Mucosa of stomach (tissue), 1 donor: Measurements from ENCODE around the gene RANBP17.

Source experiments
- H3K27me3 ChIP-seq: one replicate; pipeline ENCODE4 v1.7.0; 2013; ENCODE audit warnings: mild to moderate bottlenecking, low read length; ENCODE audit not compliant: control insufficient read depth, insufficient read depth
- H3K36me3 ChIP-seq: one replicate; pipeline ENCODE4 v1.7.0; 2013; ENCODE audit warnings: low read length; ENCODE audit not compliant: control insufficient read depth, insufficient read depth
- H3K4me1 ChIP-seq: one replicate; pipeline ENCODE4 v1.7.0; 2013; ENCODE audit warnings: mild to moderate bottlenecking, low read length; ENCODE audit not compliant: control insufficient read depth, insufficient read depth
- H3K4me3 ChIP-seq: one replicate; pipeline ENCODE4 v1.7.0; 2013; ENCODE audit warnings: low read length
- H3K9ac ChIP-seq: one replicate; pipeline ENCODE4 v1.7.0; 2013; ENCODE audit warnings: mild to moderate bottlenecking, low read length, moderate library complexity
- H3K9me3 ChIP-seq: one replicate; pipeline ENCODE4 v1.7.0; 2013; ENCODE audit warnings: mild to moderate bottlenecking, low read length, moderate library complexity; ENCODE audit not compliant: control insufficient read depth
- donor health status: Pancreatic carcinoma.

The RANBP17 gene

DNA sequence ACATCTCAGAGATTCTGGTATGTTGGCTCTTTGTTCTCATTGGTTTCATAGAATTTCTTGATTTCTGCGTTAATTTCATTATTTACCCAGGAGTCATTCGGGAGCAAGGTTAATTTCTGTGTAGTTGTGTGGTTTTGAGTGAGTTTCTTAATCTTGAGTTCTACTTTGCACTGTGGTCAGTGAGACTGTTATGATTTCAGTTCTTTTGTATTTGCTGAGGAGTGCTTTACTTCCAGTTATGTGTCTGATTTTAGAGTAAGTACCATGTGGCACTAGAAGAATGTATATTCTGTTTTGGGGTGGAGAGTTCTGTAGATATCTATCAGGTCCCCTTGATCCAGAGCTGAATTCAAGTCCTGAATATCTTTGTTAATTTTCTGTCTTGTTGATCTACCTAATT, 12.2 kb downstream of the RANBP17 start:
- Histone ChIP-seq H3K9me3 (no peaks in the 10 kb centered on the region), H3K4me3 (no peak overlapping the region), H3K36me3 (no peaks in the 10 kb centered on the region), H3K9ac (no peak overlapping the region), H3K27me3 (no peaks in the 10 kb centered on the region), H3K4me1 (no peaks in the 10 kb centered on the region)

DNA sequence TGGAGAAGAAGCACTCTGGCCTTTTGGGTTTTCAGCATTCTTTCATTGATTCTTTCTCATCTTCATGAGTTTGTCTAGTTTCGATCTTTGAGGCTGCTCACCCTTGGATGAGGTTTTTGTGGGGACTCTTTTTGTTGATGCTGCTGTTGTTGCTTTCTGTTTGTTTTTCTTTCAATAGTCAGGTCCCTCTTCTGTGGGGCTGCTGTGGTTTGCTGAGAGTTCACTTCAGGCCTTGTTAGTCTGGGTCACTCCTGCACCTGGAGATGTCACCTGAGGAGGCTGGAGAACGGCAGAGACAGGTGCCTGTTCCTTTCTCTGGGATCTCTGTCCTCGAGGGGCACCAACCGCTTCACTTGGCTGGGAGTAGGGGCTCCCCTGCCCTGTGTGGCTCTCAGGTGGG, 14.0 kb downstream of the RANBP17 start:
- no peaks in the 10 kb centered on the region for H3K9me3 ChIP-seq
- no peak overlapping the region for H3K9ac ChIP-seq
- H3K4me1 ChIP-seq = no peaks in the 10 kb centered on the region
- H3K27me3 ChIP-seq = no peaks in the 10 kb centered on the region
- no peak overlapping the region for H3K4me3 ChIP-seq
- H3K36me3 ChIP-seq = no peaks in the 10 kb centered on the region

DNA sequence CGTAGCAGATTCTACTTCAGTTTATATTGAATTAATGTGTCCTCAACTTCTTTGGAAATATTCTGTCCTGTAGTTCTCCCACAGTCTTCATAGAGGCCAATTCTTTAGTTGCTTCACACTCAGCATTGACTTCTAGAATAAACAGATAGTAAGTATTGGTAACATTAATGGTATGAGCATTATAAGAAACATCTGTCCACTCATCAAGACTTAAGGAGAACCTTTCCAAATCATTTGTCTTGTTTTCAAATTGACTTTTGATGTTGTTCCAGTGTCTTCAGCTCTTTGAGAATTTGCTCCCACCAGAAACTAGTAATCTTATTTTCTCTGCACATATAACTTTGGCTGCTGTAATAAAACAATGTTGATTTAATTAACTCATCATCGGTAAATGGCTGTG, 18.3 kb downstream of the RANBP17 start:
- Histone ChIP-seq H3K9me3 (no peaks in the 10 kb centered on the region), H3K36me3 (no peaks in the 10 kb centered on the region), H3K4me1 (no peaks in the 10 kb centered on the region), H3K4me3 (no peak overlapping the region), H3K9ac (no peak overlapping the region), H3K27me3 (no peaks in the 10 kb centered on the region)

DNA sequence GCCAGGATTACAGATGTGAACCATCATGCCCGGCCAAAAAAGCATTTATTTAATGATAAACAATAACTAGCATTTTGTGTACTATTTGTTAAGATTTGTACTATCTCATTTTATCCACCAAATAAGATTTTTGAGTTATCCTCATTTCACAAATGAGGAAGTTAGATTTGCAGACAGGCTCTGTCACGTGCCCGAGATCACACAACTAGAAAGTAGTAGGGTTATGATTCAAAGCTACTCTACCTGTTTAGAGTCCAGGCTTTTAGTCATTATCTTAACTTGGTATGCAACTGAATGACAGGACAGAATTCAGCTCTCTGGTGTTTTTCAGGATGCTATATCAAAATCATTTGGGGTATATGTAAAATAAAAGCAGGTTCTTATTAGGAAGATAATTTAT, 20.5 kb downstream of the RANBP17 start:
- no peak overlapping the region for H3K9ac ChIP-seq
- H3K9me3 ChIP-seq = no peaks in the 10 kb centered on the region
- no peaks in the 10 kb centered on the region for H3K27me3 ChIP-seq
- H3K4me1 ChIP-seq = no peaks in the 10 kb centered on the region
- no peak overlapping the region for H3K4me3 ChIP-seq
- no peaks in the 10 kb centered on the region for H3K36me3 ChIP-seq

DNA sequence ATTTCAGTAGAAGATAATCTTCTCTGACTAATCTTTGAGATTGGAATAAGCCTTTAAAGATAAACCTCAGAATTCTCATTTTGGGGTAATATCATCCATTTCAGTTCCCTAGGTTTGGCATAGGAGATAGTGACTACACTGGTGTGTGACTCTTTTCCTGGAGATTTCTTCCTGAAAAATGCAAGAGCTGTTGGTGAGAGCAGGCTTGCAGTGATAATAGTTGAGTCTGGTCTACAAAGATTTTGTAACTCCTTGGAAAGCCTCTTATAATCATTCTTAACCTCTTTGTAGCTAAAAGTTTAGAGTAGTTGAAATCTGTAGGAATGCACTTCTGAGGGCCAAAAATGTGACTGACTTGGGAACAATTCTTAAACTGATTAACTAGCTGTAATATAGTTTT, 23.4 kb downstream of the RANBP17 start:
- no peaks in the 10 kb centered on the region for H3K27me3 ChIP-seq
- no peak overlapping the region for H3K4me3 ChIP-seq
- no peaks in the 10 kb centered on the region for H3K36me3 ChIP-seq
- no peaks in the 10 kb centered on the region for H3K4me1 ChIP-seq
- H3K9me3 ChIP-seq = no peaks in the 10 kb centered on the region
- H3K9ac ChIP-seq = no peak overlapping the region

DNA sequence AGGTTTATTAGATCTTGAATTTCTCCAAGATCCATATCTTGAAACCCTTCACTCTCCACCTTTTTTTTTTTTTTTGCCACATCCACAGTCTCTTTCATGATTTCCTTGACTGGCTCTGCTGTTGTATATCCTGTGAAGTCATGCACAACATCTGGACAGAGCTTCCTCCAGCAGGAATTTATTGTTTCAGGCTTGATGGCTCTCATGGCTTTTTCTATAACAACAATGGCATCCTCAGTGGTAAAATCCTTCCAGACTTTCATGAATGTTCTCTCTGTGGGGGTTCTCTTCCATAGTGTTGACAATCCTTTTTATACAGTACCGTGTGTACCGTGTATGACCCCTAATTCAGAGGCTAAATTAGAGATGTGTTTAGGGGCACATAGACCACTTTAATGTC, 24.0 kb downstream of the RANBP17 start:
- H3K4me3 ChIP-seq = no peak overlapping the region
- no peaks in the 10 kb centered on the region for H3K36me3 ChIP-seq
- no peak overlapping the region for H3K9ac ChIP-seq

DNA sequence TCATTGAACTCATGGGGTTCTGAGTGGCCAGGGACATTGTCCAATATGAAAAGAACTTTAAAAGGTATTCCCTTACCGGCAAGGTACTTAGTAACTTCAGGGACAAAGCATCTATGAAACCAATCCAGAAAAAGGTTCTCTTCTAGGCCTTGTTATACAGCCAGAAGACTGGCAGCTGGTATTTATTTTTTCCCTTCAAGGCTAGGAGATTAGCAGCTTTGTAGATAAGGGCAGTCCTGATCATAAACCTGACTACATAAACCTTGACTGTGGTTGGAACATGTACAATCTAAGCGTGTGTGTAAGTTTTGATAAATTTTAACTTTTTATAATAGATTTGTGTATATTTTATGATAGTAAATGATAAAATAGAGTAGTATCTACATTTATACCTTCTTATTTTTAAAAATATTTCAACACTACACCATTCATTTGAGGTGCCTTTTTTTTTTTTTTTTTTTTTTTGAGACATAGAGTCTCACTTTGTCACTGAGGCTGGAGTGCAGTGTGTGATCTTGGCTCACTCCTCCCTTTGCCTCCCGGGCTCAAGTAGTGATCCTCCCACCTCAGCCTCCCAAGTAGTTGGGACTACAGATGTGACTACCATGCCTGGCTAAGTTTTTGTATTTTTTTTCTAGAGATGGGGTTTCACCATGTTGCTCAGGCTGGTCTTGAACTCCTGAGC, 24.5 kb downstream of the RANBP17 start:
- Histone ChIP-seq H3K4me1 (no peaks in the 10 kb centered on the region), H3K27me3 (no peaks in the 10 kb centered on the region), H3K9ac (no peak overlapping the region), H3K36me3 (no peaks in the 10 kb centered on the region), H3K4me3 (no peak overlapping the region), H3K9me3 (no peaks in the 10 kb centered on the region)

More for the DNA sequence above, 24.0 kb downstream of the RANBP17 start:
- H3K9me3 ChIP-seq = no peaks in the 10 kb centered on the region
- H3K4me1 ChIP-seq = no peaks in the 10 kb centered on the region
- H3K27me3 ChIP-seq = no peaks in the 10 kb centered on the region

DNA sequence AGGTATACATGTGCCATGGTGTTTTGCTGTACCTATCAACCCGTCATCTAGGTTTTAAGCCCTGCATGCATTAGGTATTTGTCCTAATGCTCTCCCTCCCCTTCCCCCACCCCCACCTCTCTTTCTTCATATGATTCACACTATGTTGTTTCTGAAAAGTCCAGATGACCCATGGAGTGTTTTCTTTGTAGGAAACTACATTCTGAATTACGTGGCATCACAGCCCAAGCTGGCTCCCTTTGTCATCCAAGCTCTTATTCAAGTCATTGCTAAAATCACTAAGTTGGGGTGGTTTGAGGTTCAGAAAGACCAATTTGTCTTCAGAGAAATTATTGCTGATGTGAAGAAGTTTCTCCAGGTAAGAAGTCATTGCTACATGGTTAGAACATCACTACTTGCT, 30.4 kb downstream of the RANBP17 start:
- Histone ChIP-seq H3K36me3 (no peaks in the 10 kb centered on the region), H3K9me3 (no peaks in the 10 kb centered on the region)

DNA sequence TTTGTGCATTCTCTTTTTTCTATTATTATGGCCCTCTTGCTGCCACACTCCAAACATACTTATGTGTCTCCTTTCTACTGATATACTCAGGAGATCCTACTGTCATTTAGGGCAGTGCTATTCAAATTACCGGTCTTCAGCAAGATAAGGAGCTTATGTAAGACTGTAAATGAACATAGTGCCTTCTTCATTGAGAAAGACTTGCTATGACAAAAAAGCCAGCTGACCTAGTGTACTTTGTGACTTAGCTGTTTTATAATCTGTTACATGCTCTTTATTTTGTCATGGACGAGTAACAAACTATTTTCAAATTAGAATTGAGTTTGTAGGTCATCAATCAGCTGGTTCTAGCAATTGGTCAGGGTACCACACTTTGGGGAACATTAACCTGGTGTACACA, 32.8 kb downstream of the RANBP17 start:
- no peak overlapping the region for H3K9ac ChIP-seq
- no peaks in the 10 kb centered on the region for H3K9me3 ChIP-seq
- no peaks in the 10 kb centered on the region for H3K27me3 ChIP-seq
- H3K36me3 ChIP-seq = no peaks in the 10 kb centered on the region
- H3K4me1 ChIP-seq = no peaks in the 10 kb centered on the region
- no peak overlapping the region for H3K4me3 ChIP-seq

More for the DNA sequence above, 30.4 kb downstream of the RANBP17 start:
- H3K27me3 ChIP-seq = no peaks in the 10 kb centered on the region
- no peak overlapping the region for H3K4me3 ChIP-seq
- no peak overlapping the region for H3K9ac ChIP-seq
- no peaks in the 10 kb centered on the region for H3K4me1 ChIP-seq

DNA sequence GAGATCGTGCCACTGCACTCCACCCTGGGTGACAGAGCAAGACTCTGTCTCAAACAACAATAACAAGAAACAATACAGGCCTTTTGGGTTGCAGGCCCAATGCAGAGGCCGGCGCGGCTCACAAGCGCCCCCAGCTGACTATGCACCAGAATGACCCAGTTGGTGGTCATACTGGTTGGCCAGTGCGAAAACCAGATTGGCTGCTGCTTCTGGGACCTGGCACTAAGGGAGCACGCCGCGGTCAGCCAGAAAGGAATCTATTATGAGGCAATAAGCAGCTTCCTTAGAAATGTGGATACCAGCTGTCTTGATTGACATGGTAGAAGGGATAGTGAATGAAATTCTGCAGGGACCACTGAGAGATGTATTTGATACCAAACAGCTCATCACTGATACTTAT, 35.0 kb downstream of the RANBP17 start:
- Histone ChIP-seq H3K27me3 (no peaks in the 10 kb centered on the region), H3K4me1 (no peaks in the 10 kb centered on the region), H3K9ac (no peak overlapping the region), H3K9me3 (no peaks in the 10 kb centered on the region), H3K4me3 (no peak overlapping the region), H3K36me3 (no peaks in the 10 kb centered on the region)

DNA sequence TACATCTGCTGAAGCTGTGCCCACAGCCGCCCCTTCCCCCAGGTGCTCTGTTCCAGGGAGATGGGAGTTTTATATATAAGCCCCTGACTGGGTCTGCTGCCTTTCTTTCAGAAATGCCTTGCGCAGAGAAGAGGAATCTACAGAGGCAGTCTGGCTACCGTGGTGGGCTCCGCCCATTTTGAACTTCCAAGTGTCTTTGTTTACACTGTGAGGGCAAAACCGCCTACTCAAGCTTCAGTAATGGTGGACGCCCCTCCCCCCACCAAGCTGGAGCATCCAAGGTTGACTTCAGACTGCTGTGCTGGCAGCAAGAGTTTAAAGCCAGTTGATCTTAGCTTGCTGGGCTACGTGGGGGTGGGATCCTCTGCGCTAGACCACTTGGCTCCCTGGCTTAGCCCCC, 41.3 kb downstream of the RANBP17 start:
- no peak overlapping the region for H3K4me3 ChIP-seq
- no peaks in the 10 kb centered on the region for H3K9me3 ChIP-seq
- no peak overlapping the region for H3K9ac ChIP-seq
- H3K36me3 ChIP-seq = no peaks in the 10 kb centered on the region
- no peaks in the 10 kb centered on the region for H3K27me3 ChIP-seq
- no peaks in the 10 kb centered on the region for H3K4me1 ChIP-seq

DNA sequence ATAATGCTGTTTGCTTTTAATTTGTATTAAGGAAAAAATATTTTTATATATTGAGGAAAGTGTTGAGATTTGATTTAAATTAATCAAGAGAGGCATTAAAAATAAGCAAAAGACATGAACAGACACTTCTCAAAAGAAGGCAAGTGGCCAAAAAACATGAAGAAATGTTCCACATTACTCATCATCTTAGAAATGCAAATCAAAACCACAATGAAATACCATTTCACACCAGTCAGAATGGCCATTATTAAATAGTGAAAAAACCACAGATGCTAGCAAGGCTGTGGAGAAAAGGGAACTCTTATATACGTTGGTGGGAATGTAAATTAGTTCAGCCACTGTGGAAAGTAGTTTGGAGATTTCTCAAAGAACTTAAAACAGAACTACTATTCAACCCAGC, 45.9 kb downstream of the RANBP17 start:
- Histone ChIP-seq H3K9ac (no peak overlapping the region), H3K9me3 (no peaks in the 10 kb centered on the region), H3K36me3 (no peaks in the 10 kb centered on the region), H3K4me1 (no peaks in the 10 kb centered on the region), H3K4me3 (no peak overlapping the region), H3K27me3 (no peaks in the 10 kb centered on the region)

DNA sequence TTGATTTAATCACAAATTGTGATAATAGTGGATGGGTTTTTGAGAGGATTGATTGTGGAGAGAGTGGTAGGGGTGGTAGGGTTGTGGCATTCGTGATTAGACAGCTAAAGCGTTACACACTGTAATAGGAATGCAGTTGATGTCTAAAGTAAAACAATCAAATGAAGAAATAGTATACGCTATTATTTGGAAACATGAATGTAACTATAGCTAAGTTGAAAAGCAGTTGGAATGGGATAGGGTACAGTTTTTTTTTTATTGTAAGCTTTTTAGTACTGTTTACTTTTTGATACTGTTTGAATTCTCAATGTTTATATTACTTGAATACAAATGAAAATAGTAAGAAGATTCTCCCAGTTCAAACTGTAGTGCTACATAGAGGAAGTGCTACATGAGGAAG, 51.8 kb downstream of the RANBP17 start:
- Histone ChIP-seq H3K9ac (no peak overlapping the region), H3K36me3 (no peaks in the 10 kb centered on the region), H3K9me3 (no peaks in the 10 kb centered on the region), H3K4me1 (no peaks in the 10 kb centered on the region), H3K4me3 (no peak overlapping the region), H3K27me3 (no peaks in the 10 kb centered on the region)
